HEK293 (cell line): ENCODE data around the gene PFN2.
A peak's percentile ranks its signal among the peaks of the same experiment; 100 is the strongest.

Source experiments
- CTCF ChIA-PET: fragments of 350-600 bp; formaldehyde crosslinking; extraction: SDS; loops from one replicate; lab custom pipeline; 2021; ENCODE audit warnings: antibody characterized with exemption; lab: Yijun Ruan, JAX
- POLR2A ChIA-PET: fragments of 300-600 bp; formaldehyde crosslinking; extraction: SDS; loops from one replicate; lab custom pipeline; 2020; ENCODE audit warnings: antibody characterized with exemption, inconsistent platforms; lab: Yijun Ruan, JAX
- H3K27ac ChIP-seq: fragments of 200-500 bp; sonication (Bioruptor generic); 2 replicates; pipeline ENCODE4 v1.5.1; 2014; ENCODE audit warnings: low read depth, low read length, control low read depth, inconsistent platforms; ENCODE audit errors: extremely low read depth
- H3K36me3 ChIP-seq, 2 experiments: fragments of 200-500 bp in 1 of 2; sonication (Bioruptor generic) in 1 of 2; 1 replicate in 1 of 2; 2 replicates in 1 of 2; pipeline ENCODE4 v1.5.1; 2014 to 2017; ENCODE audit warnings: inconsistent platforms in 2 of 2, low read length in 2 of 2; ENCODE audit not compliant: control insufficient read depth in 2 of 2, insufficient read depth in 1 of 2
- H3K4me1 ChIP-seq: fragments of 200-500 bp; sonication (Bioruptor generic); 2 replicates; pipeline ENCODE4 v1.5.1; 2014; ENCODE audit warnings: mild to moderate bottlenecking, low read length, inconsistent platforms; ENCODE audit not compliant: control insufficient read depth, insufficient read depth
- H3K4me3 ChIP-seq: 2 replicates; pipeline ENCODE4 v1.5.1; 2011; ENCODE audit warnings: low read depth, mild to moderate bottlenecking, control low read depth, low read length, moderate library complexity
- H3K9me3 ChIP-seq: fragments of 200-500 bp; sonication (Bioruptor generic); 2 replicates; pipeline ENCODE4 v1.5.1; 2014; ENCODE audit warnings: low read depth, low read length, inconsistent platforms; ENCODE audit not compliant: control insufficient read depth, insufficient read depth
- AEBP2 ChIP-seq: fragments of 450-650 bp; formaldehyde crosslinking; IDR thresholded peaks from 2 replicates; pipeline ENCODE4 v1.5.1; 2016; ENCODE audit warnings: missing biosample characterization, missing genetic modification characterization, borderline replicate concordance
- HOXD13 ChIP-seq: sonication (generic); formaldehyde crosslinking; IDR thresholded peaks from 2 replicates; pipeline ENCODE4 v1.8.0; 2022; ENCODE audit warnings: missing genetic modification reagents, borderline replicate concordance
- PATZ1 ChIP-seq: fragments of 450-650 bp; formaldehyde crosslinking; IDR thresholded peaks from 2 replicates; pipeline ENCODE4 v1.5.1; 2016; ENCODE audit warnings: missing biosample characterization, missing genetic modification characterization
- PRDM2 ChIP-seq: fragments of 450-650 bp; formaldehyde crosslinking; IDR thresholded peaks from 2 replicates; pipeline ENCODE4 v1.5.1; 2016; ENCODE audit warnings: missing biosample characterization, missing genetic modification characterization, borderline replicate concordance
- ZBTB49 ChIP-seq: fragments of 450-650 bp; formaldehyde crosslinking; IDR thresholded peaks from 2 replicates; pipeline ENCODE4 v1.5.1; 2016; ENCODE audit warnings: missing biosample characterization, missing genetic modification characterization, low read depth
- ZNF112 ChIP-seq: fragments of 450-650 bp; formaldehyde crosslinking; IDR thresholded peaks from 2 replicates; pipeline ENCODE4 v1.5.0; 2017; ENCODE audit warnings: missing biosample characterization, missing genetic modification characterization
- ZNF133 ChIP-seq: fragments of 450-650 bp; formaldehyde crosslinking; IDR thresholded peaks from 2 replicates; pipeline ENCODE4 v1.5.1; 2016; ENCODE audit warnings: missing biosample characterization, missing genetic modification characterization
- ZNF146 ChIP-seq: fragments of 450-650 bp; formaldehyde crosslinking; IDR thresholded peaks from 2 replicates; pipeline ENCODE4 v1.5.1; 2016; ENCODE audit warnings: missing biosample characterization, missing genetic modification characterization
- ZNF221 ChIP-seq: fragments of 450-650 bp; formaldehyde crosslinking; IDR thresholded peaks from 2 replicates; pipeline ENCODE4 v1.5.1; 2017; ENCODE audit warnings: missing biosample characterization, missing genetic modification characterization, borderline replicate concordance
- ZNF37A ChIP-seq: fragments of 450-650 bp; IDR thresholded peaks from 2 replicates; pipeline ENCODE4 v1.5.1; 2018; ENCODE audit warnings: missing biosample characterization, missing genetic modification characterization
- ZNF529 ChIP-seq: fragments of 450-650 bp; formaldehyde crosslinking; IDR thresholded peaks from 2 replicates; pipeline ENCODE4 v1.5.1; 2017; ENCODE audit warnings: missing genetic modification characterization, missing biosample characterization; ENCODE audit not compliant: insufficient replicate concordance
- ZNF549 ChIP-seq: fragments of 450-650 bp; IDR thresholded peaks from 2 replicates; pipeline ENCODE4 v1.5.1; 2018; ENCODE audit warnings: missing biosample characterization, missing genetic modification characterization, mild to moderate bottlenecking, inconsistent platforms, moderate library complexity
- ZNF596 ChIP-seq: fragments of 450-650 bp; IDR thresholded peaks from 2 replicates; pipeline ENCODE4 v1.5.0; 2018; ENCODE audit warnings: missing biosample characterization, mild to moderate bottlenecking, missing genetic modification characterization, moderate library complexity
- ZNF645 ChIP-seq: fragments of 450-650 bp; formaldehyde crosslinking; IDR thresholded peaks from 2 replicates; pipeline ENCODE4; 2016; ENCODE audit warnings: missing biosample characterization, missing genetic modification characterization
- ZNF785 ChIP-seq: fragments of 450-650 bp; formaldehyde crosslinking; IDR thresholded peaks from 2 replicates; pipeline ENCODE4 v1.5.1; 2016; ENCODE audit warnings: missing biosample characterization, missing genetic modification characterization
- ZXDB ChIP-seq: fragments of 450-650 bp; formaldehyde crosslinking; IDR thresholded peaks from 2 replicates; pipeline ENCODE4 v1.5.1; 2016; ENCODE audit warnings: missing biosample characterization, missing genetic modification characterization

Gene PFN2

GRCh38 chr3:149970716-149971402, at the start of gene PFN2 (continued):
- TF ChIP-seq PATZ1 (tag by site-specific recombination): 0 out of 2 replicates have a peak, but pooled peaks have one; percentile 21
- TF ChIP-seq ZNF596 (tag by site-specific recombination): 0 out of 2 replicates have a peak, but pooled peaks have one; percentile 10
- no peak for TF ChIP-seq ZNF549 (tag by site-specific recombination)
- 0 out of 2 replicates have a peak, but pooled peaks have one; percentile 14 for TF ChIP-seq ZNF146 (tag by site-specific recombination)

- CTCF ChIA-PET: no interaction called here
These were observed 45.2 kb upstream of the PFN2 start for GRCh38 chr3:150015901-150016300.

More at GRCh38 chr3:150015901-150016300, 45.2 kb upstream of the PFN2 start:
- no peaks in the 10 kb centered on the region for H3K9me3 ChIP-seq
- POLR2A ChIA-PET: no interaction called here
- H3K4me1 ChIP-seq: no peaks in the 10 kb centered on the region
- H3K36me3 ChIP-seq: no peaks in the 10 kb centered on the region
- TF ChIP-seq HOXD13 (CRISPR knock-in tag): no peak
- TF ChIP-seq ZNF221 (tag by site-specific recombination): no peak
- TF ChIP-seq ZBTB49 (tag by site-specific recombination): no peak
- TF ChIP-seq AEBP2: no peak
- no peak for TF ChIP-seq ZNF133 (tag by site-specific recombination)
- no peak for TF ChIP-seq ZNF529
- TF ChIP-seq ZNF112 (tag by site-specific recombination): no peak
- TF ChIP-seq ZXDB (tag by site-specific recombination): no peak
- TF ChIP-seq ZNF37A (tag by site-specific recombination): no peak
- TF ChIP-seq ZNF785 (tag by site-specific recombination): no peak
- TF ChIP-seq PRDM2 (tag by site-specific recombination): no peak
- no peak for TF ChIP-seq ZNF645 (tag by site-specific recombination)
- no peak overlapping the region for H3K27ac ChIP-seq
- H3K4me3 ChIP-seq: no peak overlapping the region
